ENCODE measurements around the gene HMOX1.

DNA sequence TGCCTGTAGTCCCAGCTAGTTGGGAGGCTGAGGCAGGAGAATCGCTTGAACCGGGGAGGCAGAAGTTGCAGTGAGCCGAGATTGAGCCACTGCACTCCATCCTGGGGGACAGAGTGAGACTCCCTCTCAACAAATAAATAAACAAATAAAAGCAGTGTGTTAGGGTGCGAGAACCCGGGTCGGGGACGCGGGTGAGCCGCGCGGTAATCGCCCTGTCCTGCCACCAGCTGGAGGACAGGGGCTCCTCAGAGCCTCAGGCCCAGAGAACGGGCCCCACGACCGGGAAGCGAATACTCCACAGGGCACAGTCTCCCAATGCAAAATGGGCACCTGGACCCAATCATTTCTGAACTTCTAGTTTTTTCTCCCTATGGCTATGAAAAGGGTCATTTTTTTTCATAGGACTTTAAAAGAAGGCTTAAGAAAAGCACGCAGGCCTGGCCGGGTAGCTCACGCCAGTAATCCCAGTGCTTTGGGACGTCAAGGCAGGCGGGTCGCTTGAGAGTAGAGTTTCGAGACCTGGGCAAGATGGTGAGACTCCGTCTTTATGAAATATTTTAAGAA lies 18.3 kb downstream of the HMOX1 start:
- TF ChIP-seq, protein P1, sequence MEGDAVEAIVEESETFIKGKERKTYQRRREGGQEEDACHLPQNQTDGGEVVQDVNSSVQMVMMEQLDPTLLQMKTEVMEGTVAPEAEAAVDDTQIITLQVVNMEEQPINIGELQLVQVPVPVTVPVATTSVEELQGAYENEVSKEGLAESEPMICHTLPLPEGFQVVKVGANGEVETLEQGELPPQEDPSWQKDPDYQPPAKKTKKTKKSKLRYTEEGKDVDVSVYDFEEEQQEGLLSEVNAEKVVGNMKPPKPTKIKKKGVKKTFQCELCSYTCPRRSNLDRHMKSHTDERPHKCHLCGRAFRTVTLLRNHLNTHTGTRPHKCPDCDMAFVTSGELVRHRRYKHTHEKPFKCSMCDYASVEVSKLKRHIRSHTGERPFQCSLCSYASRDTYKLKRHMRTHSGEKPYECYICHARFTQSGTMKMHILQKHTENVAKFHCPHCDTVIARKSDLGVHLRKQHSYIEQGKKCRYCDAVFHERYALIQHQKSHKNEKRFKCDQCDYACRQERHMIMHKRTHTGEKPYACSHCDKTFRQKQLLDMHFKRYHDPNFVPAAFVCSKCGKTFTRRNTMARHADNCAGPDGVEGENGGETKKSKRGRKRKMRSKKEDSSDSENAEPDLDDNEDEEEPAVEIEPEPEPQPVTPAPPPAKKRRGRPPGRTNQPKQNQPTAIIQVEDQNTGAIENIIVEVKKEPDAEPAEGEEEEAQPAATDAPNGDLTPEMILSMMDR (IDR thresholded peaks at IDR 0.05) = no peak
- TF ChIP-seq POLR2AphosphoS5 (IDR thresholded peaks at IDR 0.05; ENCODE audit: insufficient read depth in 1 of 2, low read depth in 1 of 2) = no peak
- no peak for TF ChIP-seq POLR2A (IDR thresholded peaks at IDR 0.05)

Data from vagina (tissue), 2 donors.